HG02981 (cell line): ENCODE data around the gene ADTRP.

ENCODE experiments used
- ATAC-seq: cut with Tn5 transposase; IDR thresholded peaks from one replicate; pipeline ENCODE4 v1.9.1; 2021; ENCODE audit warnings: mild to moderate bottlenecking, moderate library complexity; ENCODE audit not compliant: unreplicated experiment

Gene ADTRP

DNA sequence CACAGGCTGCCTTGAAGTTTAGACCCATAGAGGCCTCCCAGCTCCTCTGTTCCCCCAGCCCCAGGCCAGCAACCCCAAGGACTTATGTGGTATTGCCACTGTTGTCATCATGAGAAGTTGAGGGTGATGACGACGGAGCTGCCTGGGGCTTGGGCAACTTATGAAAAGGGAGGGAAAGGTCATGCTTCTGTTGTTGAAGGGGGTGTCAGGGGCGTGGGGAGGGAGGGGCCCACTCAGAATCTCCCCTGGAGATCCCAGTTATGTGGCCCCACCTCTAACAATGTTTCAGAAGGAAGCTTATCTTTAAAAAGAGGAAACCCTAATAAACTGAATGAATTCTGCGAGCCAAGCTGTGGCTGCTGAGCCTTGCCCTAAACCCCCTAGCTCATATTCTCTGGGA is 4.2 kb downstream of the ADTRP start:
- ATAC-seq, result no peak

DNA sequence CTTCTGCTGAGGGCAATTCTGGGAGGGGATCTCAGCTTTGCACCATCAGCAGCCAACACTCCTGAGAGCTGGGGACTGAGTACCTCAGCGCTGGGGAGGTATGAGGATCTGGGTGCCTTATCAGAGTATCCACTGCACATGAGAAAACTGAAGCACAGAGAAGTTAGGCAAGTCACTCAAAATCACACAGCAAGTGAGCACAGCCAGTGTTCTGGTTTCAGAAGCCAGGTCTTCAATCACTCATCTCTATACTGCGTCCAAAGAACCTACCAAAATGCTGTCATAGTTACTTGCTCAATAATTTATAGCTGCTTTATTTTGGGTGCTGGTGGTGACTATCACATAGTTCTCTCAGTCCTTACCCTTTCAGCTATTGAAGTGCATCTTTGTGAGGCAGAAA is 5.0 kb downstream of the ADTRP start:
- ATAC-seq, result no peak

DNA sequence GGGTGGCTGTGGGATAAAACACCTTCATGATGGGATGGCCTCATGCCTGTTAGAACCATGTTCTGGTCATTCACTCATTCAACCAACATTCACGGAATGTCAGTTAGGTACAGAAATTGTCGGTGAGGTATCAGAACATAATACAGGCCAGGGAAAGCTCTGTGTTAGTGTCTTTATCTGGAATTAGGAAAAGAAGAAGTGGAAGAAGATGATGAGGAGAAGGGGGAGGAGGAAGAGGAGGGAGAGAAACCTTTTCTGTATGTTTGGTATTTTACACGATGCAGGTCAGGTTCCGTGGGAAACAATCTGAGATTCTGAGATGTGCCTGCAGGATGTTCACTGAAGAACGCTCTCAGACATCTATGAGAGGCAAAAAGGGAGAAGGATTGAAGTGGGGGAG is 5.6 kb downstream of the ADTRP start:
- ATAC-seq, result no peak

DNA sequence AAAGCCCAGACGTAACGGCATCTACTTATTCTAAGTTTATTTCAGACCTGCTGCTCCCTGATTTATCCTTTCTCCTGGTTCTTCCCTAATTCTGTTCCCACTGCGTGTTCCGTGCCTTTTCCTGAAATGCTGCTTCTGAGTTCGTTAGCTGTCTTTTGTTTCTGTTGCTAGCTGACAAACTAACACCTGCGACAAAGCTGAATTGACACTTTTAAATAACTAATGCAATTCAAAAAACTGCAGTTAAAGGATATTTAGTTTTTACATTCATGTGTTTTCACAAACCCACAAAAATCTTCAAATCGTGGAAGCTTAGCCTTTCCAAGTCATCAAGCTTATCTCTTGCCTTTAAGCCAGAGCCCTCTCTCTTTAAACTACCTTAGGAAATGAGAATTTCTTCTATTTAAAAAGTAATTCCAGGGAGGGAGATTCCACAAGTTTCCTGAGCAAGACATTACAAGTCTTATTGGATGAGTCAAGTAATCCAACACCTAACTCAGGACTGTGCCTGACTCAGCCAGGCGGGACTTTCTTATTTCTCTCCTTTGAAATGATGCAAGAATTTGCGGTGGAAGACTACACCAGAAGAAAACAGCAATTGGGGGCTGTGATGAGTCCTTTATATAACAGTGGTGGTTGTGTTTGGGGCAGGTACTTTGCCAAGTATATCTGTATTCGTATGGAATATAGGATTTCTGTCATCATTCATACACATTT is 6.3 kb downstream of the ADTRP start:
- no peak for ATAC-seq

DNA sequence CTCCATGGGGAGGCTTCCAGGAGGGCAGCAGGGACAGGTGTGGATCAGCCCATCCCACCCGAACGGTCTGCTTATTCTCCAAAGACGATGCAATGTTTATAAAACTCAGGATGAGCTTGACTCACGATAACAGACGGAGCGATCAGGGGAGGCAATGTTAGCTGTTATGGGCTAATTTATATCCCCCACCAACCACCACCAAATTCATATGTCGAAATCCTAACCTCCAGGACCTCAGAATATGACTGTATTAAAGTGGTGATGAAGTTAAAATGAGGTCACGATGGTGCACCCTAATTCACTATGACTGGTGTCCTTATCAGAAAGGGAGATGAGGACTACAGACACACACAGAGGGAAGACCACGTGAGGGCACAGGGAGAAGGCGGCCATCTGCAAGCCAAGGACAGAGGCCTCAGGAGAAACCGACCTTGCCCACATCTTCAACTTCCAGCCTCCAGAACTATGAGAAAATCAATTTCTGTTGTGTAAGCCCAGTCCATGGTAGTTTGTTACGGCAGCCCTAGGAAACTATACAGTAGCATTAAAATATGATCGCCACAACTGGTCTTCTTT is 7.0 kb downstream of the ADTRP start:
- ATAC-seq, result no peak

DNA sequence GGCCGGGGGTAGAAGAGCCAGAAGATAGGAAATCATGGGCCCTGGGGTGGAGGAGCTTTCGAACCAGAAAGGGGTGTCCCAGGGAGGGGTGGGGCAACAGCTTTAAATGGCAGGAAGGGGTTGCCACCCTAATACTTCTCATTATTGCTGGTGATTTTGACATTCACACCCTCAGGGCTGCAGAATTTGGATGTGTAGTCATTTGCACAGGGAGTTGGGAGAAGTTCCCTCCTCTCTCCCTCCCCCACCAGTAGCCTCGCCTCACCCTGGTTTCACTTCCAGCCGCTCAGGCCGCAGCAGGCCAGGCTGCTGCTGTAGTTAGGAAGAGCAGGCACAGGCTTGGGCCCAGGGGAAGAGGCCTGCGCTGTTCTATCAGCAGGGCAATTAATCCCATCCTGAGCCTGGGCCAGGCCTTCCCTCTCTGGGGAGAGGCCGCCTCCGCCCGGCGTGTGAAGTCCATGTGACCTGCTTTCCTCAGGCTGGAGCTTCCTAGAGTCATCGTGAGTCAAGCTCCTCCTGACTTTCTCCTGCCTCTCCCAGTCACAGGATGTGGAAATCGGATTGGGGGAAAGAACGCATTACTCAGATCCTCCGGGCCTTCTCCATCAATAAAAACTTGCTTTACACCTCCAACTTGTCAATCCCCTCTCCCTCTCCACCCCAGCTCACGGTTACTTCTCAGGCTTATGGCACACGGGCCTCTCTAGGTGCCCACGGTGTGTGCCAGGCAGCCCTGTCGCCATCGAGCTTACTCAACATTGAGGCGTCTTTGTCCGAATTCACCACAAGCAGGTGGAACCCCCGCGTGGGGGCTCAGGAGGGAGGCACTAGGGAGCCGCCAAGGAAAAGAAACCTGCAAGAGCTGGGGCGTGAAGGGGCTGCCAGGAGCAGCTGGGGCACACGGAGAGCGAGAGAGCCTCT is 7.8 kb downstream of the ADTRP start:
- ATAC-seq, result no peak

DNA sequence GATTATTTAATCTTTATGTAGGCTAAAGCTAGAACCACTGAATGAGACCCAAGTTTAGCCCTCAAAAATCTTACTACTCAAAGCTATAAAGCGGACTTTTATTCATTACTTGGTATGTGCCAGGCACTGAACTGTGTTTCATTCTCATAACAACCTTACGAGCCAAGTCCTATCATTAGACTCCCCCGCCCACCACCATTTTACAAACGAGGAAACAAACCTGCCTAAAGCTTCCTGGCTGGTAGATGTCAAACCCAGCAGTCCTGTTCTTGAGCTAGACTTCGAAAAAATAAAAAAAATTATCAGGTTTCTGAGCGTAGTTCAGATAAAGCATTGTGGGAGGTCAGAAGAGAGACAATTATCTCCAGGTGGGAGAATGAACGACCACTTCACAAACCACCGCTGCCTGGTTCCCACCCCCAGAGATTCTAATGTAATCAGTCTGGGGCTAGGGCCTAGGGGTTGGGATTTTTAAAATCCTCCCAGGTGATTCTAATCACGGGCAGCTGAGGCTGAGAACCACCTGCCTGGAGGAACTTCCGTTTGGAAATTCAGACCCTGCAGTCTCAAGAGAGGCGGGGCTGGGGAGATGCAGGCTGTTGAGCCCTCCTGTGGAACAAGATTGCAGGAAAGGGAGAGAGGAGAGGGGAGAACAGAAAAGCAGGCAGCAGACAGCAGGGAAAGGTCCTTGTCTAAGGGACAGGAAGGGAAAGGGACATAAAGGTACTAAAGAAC is 8.6 kb downstream of the ADTRP start:
- ATAC-seq, result no peak

DNA sequence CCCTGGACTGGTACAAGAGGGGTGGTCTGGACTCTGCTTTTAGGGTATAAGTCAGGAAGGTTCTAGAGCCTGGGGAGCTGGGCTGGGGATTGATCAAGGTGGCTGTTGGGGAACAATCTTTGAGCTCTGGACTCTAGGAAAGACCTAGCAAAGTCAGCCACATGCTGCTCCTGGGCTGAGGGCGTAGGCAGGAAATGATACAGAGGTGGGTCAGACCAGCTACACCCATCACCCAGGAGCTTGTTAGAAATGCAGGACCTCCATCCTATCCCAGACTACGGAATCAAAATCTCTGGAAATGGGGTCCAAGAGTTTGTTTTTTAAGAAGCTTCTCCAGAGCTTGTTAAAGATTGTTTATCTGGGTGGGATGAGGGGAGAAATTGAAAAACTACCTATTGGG is 9.4 kb downstream of the ADTRP start:
- ATAC-seq, result no peak

DNA sequence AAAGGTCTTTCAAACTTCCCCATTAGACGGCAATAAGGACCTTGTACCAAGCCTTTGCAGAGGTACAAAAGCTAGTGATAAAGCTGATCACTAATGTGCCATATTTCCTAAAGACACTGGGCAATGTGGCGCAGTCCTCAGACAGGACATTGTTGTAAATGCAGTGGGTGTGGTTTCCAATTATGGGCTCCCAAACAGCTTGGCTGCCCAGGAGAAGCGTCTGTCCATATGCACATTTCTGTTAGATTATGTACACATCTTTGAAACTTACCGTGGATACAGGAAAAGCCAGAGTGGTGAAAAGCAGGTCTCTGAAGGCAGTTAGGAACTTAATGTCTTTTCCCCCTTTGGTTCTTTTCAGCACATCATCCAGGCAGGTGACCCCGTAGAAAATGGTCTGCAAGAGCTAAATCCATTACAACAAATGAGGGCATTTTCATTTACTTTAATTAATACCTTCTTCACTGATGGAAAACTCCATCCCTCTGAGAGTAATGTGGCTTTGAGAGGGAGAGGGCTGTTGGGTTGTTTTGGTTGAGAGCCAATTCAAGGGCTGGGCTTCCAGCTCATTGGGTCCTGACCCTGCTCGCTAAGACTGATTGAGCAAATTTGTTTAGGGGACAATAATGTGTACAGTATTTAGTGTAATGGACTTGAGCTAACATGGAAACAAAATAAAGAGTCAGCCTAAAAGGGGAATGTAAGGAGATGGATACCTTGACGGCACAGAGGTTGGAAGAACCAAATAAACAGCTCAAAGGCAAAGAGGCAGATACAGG is 10.4 kb downstream of the ADTRP start:
- no peak for ATAC-seq

DNA sequence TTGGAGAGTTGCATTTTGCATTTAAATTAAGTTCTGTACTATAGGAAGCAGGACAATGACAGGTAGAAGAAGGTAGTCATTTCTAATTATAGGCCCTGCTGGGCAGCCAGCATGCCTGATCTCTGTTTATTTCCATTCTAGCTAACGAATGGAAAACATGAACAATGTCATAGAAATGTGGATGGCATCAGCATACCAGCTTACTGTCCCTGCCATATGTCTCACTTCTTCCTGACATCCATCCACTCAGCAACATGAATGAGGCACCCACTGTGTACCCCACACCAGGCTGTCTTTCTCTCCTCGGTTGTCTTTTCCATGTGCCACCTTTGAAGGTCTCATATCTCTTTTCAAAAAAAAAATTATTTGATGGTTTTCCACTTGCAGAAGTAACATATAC is 11.1 kb downstream of the ADTRP start:
- ATAC-seq, result no peak

DNA sequence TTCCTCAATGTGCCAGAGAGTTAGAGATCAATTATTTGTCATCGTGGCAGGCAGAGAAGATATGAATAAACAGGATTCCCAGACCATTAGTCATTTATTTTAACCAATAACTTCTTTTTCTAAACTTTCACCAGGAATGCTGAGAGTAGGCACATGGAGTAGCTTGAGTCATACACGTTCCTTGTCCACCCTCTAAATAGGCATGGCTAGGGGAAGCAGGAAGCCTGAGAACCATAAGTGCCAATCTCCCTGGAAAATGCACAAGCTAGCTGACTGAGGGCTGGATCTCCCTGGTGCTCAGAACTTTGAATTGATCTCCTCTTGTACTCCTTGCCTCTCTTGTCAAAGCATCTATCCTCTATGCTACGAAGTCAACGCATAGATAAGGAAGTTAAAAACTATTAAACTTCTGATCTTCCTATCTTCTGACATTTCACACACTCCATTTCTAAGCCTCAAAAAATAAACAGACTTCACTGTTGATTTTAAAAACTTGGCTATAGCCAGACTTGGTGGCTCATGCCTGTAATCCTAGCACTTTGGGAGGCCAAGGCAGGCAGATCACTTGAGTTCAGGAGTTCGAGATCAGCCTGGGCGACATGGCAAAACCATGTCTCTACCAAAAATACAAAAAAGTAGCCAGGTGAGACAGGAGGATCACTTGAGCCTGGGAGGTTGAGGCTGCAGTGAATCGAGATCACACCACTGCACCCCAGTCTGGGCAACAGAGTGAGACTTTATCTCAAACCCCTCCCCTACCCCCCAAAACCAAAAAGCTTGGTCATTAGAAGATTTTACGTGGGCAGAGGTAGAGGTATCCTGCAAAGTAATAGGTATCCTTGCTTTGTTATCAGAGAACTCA is 11.8 kb downstream of the ADTRP start:
- ATAC-seq, result no peak

DNA sequence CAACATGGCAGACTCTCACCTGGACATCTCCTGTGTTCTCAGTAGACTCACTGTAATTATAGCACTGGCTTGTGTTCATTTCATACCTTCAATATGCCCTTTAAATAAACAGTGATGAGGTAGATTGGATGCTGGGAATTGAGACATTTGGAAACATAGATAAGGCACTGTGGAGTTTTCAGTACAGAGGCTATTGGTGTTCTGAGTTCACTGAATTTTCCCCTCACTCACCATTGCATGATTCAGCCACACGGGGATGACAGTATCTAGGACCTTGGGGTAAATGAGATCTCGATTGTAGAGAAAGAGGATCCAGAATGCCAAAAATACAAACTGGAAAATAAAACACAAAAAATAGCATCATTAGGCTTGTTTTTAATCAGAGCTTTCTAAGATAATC is 12.6 kb downstream of the ADTRP start:
- ATAC-seq, result no peak

DNA sequence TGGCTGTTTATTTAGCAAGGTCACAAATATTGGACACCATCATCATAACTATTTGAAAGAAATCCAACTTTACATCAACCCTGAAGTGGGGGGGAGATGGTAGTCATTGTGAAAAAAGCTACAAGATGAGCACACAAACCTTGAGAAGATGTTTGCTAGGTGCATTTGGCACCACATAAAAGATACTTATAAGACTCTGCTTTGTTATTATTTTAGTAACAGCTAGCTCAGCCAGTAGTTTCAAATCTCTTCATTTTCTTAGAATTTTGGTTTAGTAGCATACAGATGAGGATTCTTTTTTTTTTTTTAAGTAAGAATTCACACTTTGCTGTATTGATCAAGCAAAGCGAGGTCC is 14.4 kb downstream of the ADTRP start:
- ATAC-seq, result no peak

DNA sequence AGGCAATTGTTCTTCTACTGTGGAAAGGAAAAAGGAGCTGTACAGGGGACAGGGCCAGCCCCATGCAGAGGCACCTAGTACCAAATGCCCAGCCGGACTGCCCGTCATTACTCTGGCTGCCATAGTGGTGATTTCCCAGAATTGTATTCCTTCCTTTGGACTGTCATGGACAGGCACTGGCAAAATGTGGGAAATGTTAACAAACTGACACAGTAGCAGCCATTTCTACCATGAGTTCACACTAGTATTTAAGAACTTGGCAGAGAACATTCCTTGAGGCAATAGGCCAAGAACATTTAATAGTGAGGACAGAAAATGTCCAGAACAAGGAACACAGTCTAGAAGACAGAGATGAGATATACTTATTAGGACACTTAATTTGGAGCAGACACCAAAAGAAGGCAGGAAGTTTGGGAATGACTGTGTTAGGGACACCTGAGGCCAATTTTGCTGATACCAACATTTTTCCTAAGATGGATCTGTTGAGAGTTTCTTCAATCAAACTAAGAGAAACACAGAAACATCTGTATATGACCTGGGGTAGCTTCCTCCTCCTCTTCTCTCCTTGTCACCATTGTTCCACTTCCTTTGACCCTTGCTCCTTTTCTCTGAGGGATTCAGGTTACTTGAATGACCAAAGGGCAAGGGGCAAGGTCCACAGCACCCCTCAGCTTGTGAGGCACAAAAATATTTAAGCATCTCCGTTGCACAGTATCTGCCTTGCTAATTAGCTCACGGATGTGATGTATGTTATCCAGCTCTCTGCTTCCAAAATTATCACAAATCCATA is 14.9 kb downstream of the ADTRP start:
- ATAC-seq, result no peak

DNA sequence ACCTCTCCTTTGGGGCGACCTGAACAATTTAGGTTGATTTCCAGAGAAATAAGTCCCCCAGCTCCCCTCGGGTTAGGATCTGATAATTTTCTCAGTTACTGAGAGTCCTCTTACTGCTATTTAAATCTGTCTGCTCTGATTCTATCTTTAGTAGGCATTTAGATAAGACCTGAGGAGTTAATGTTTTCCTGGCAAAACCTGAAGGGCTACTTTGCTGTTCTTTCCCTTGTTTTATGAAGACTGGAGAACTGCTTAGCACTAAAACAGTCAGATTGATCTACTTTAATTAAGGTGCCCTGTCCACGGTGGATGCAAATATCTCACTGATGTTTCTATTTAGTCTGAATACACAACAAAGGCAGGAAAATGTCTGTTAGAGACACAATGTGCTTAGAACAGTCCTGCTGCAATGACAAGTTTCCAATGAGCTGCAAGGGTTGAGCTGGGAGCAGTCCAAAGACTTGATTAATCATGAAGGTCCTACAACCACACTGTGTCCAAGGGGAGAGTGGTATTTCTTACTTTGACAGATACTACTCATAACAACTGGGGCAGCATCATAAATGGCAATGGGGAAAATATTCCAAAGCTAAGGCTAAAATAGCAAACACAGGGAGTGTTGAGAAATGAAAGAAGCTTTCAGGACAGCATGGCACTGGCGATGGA is 15.7 kb downstream of the ADTRP start:
- no peak for ATAC-seq

DNA sequence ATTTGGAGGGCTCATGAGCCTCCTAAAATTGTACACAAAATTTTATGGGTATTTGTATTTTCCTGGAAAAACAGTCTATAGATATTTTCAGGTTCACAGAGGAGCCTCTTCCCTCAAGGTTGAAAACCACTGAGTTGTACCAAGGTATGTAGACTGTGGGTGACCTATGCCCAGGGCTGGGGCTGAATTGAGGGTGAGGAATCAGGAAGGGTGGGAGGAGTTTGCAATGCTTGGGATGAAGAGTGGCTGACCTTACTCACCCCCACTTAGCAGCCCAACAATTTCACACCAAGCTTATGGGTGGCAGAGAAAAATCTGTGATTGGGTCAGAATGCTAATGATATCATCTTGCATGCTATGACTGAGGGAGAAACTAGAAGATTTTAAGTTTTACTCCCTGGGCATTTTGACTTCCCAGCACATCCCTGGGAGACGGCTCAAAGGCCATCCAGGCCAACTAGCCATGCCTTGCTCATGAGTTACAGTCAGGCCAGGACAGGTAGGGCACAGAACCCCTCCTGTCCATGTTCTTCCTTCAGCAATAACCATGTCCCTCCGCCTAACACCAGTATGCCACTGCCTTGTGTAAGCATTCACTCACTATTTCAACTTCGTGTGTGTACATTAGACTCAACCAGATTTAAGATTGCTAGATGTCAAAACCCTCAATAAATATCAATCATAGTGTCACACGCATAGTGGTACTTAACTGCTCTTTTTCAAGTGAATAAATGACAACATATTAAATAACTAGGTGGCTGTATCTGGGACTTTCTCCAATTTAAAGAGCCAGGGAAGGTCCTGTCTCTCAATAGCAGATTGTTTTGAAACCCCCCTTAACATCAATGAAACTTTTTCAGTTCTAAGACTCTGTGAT is 16.6 kb downstream of the ADTRP start:
- no peak for ATAC-seq

DNA sequence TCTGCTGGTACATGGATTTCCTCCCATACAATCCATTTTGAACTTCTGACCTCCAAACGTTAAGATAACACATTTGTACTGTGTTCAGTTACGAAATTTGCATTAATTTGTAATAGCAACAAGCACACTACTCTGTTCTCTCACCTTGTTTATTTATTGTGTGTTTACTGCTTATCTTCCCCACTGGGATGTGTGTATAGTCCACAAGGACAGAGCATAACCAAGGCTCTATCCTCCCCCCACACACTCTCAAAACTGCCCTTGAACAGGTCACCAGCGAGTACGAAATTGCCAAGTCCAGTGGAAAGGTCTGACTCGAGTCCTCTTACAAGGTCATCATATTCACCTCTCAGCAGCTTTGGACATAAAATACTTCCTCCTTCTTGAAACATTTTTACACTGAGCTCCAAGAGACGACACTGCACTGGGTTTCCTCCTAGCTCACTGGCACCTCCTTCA is 18.6 kb downstream of the ADTRP start:
- no peak for ATAC-seq
